ENCODE results near the gene RANBP2. TPM values are rescaled to one million over a fixed set of nuclear protein-coding genes. Genes with fewer than 3 reads are reported as not detected.
"Not testable (repeated sequence)": the region's sequence is repeated elsewhere in the genome, so short reads cannot be mapped to it uniquely, and the experiment has no call there.

Gene RANBP2
- total RNA-seq, result 10 to 100 TPM; 53.3 to 87.4 (median 68.4) TPM

GRCh38 chr2:108719149-108720044, at the start of gene RANBP2:
Gene RANBP2 (plus strand): TSS chr2:108719482. CDS start chr2:108719607, 125 bp downstream.
- TF ChIP-seq POLR2AphosphoS5 (IDR thresholded peaks at IDR 0.05) (peak; percentile 95 to 99 (median 96)), POLR2A (IDR thresholded peaks at IDR 0.05) (peak; percentile 20 to 95), CTCF (IDR thresholded peaks at IDR 0.05) (no peak), EP300 (IDR thresholded peaks at IDR 0.05) (no peak)
- no peaks in the 10 kb centered on the region for H3K27me3 ChIP-seq
- WGBS, result under 1% methylated on average over 47 of the region's 97 CpGs
- peak within 1 kb of the TSS; percentile 82 for H3K4me3 ChIP-seq
- H3K9me3 ChIP-seq, result no peaks in the 10 kb centered on the region
- peak; percentile 96 to 97 for DNase-seq (ENCODE audit: low spot score in 2 of 2)
- peaks cover 26% of the 10 kb centered on the region for H3K4me1 ChIP-seq
- peak within 1 kb of the TSS; percentile 97 for H3K27ac ChIP-seq
- no peaks in the 10 kb centered on the region for H3K36me3 ChIP-seq

DNA sequence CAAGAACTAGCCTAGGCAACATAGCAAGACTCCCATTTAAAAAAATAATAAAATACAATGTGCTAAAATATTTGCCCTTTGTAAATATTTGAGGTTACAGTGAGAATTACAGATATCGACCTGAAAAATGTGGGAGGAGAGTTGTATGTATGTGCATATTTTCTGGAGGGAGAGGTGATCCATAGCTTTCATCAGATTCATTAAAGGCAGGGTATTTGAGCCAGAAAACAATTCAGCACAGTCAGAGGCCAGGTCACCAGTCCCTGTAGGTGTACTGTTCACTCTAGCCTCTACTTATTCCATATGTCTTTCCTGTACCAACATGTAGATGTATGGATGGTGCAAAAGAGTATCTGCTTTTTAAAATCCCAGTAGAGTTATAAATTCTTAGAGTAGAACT, 49.0 kb upstream of the RANBP2 start:
- not testable (repeated sequence) for DNase-seq (ENCODE audit: low spot score in 2 of 2); H3K4me1 ChIP-seq; H3K4me3 ChIP-seq; H3K27me3 ChIP-seq; H3K27ac ChIP-seq; H3K9me3 ChIP-seq
- 91% methylated on average over 1 of the region's 1 CpG for WGBS
- H3K36me3 ChIP-seq, result peaks cover 13% of the 10 kb centered on the region

DNA sequence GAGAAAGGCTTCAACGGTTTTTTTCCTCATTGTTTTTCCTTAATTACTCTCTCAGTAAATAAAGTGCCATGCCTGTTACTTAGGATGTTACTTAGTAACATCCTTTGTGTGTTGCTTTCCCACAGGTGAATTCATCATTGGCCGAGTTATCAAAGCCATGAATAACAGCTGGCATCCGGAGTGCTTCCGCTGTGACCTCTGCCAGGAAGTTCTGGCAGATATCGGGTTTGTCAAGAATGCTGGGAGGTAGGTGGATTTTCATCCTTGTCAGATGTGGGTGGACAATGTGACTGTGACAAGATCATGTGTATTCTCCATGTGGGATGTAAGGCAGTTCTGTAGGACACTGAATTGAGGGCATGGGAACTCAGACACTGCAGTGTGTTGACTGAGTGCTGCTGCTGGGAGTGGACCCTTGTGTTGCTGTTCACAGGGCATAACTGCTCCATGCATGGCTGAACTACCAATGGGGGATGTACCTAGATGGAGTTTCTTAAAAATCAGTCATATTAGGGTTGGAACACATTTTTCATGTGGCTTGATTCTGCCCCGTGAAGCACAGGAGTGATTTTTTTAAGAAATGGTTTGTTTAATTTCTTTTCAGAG, 47.0 kb upstream of the RANBP2 start:
- not testable (repeated sequence) for H3K9me3 ChIP-seq; H3K4me1 ChIP-seq; H3K27ac ChIP-seq; DNase-seq (ENCODE audit: low spot score in 2 of 2); H3K27me3 ChIP-seq; H3K4me3 ChIP-seq
- H3K36me3 ChIP-seq, result peaks cover 13% of the 10 kb centered on the region
- WGBS, result 45% methylated on average over 2 of the region's 6 CpGs

DNA sequence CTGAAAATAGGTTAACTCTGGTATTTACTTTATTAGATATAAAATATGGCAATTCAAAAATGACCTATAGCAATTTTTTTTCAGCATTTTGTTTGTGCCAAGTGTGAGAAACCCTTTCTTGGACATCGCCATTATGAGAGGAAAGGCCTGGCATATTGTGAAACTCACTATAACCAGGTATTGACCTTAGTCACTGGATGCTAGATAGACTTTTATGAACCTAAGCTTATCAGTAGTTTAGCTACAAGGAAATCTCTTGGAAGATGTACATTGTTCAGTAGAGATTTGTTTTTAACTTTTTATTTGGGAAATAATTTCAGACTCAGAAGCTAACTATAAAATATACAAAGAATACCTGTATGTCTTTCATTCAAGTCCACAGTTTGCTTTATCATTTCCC, 42.8 kb upstream of the RANBP2 start:
- H3K4me3 ChIP-seq; DNase-seq (ENCODE audit: low spot score in 2 of 2); H3K27ac ChIP-seq; H3K4me1 ChIP-seq; H3K9me3 ChIP-seq; H3K27me3 ChIP-seq: not testable (repeated sequence)
- H3K36me3 ChIP-seq, result peaks cover 26% of the 10 kb centered on the region
- WGBS, result 100% methylated on average over 1 of the region's 1 CpG

- H3K27ac ChIP-seq; H3K9me3 ChIP-seq; DNase-seq (ENCODE audit: low spot score in 2 of 2); H3K27me3 ChIP-seq; H3K4me1 ChIP-seq; H3K4me3 ChIP-seq: not testable (repeated sequence)
- 80% methylated on average over 4 of the region's 4 CpGs for WGBS
- H3K36me3 ChIP-seq, result peaks cover 33% of the 10 kb centered on the region
These were observed 42.0 kb upstream of the RANBP2 start for GRCh38 chr2:108677239-108677744.

DNA sequence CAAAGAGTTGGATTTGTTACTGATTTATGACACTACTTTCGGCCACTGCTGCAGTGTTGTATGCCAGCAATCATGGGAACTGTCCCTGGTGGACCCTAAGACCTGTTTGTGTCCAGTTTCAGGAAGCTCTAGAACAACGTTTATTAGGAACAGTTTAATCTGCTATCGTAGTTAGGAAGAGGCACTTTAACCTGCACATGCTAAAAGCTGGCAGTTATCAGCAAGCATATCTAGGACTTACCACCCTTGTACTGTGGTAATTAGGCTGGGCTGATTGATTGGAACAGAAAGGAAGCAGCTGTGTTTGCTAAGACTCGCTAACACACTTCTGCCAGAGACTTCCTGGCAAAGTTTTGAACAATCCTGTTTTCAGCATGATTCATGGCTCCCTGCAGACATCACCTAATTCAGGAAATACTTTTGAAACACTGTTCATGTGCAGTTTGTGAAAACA, 41.1 kb upstream of the RANBP2 start:
- not testable (repeated sequence) for H3K4me3 ChIP-seq; H3K27me3 ChIP-seq; DNase-seq (ENCODE audit: low spot score in 2 of 2); H3K9me3 ChIP-seq; H3K27ac ChIP-seq; H3K4me1 ChIP-seq
- H3K36me3 ChIP-seq, result peaks cover 34% of the 10 kb centered on the region
- 43% methylated on average over 4 of the region's 4 CpGs for whole genome bisulfite sequencing

DNA sequence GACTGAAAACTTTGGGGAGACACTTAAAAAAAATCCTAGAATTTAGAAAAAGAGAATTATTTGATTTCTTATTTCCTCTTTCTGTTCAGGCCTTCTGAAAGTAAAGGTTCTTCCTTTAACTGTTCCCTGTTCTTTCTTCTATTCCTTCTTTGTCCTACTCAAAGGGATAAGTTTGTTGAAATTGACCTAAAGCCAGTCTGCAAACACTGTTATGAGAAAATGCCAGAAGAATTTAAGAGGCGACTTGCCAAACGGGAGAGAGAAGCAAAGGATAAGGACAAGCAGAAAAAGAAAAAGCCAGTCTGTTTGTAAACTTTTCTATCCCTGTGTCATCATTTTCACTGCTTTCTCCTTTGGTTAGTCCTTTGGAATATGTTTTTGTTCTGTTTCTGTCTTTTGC, 38.5 kb upstream of the RANBP2 start:
- not testable (repeated sequence) for H3K27ac ChIP-seq; H3K27me3 ChIP-seq; H3K9me3 ChIP-seq; H3K4me1 ChIP-seq; H3K4me3 ChIP-seq; DNase-seq (ENCODE audit: low spot score in 2 of 2)
- peaks cover 39% of the 10 kb centered on the region for H3K36me3 ChIP-seq
- 93% methylated on average over 2 of the region's 2 CpGs for WGBS

GRCh38 chr2:108688818-108689756, 30.2 kb upstream of the RANBP2 start:
- DNase-seq (ENCODE audit: low spot score in 2 of 2); H3K27me3 ChIP-seq: not testable (repeated sequence)
- WGBS, result 65% methylated on average over 5 of the region's 15 CpGs

GRCh38 chr2:108690001-108690400, 29.3 kb upstream of the RANBP2 start:
- no CpG with 5 or more reads among the region's 1 CpG for WGBS
- H3K27ac ChIP-seq; H3K27me3 ChIP-seq; H3K36me3 ChIP-seq; H3K9me3 ChIP-seq; H3K4me3 ChIP-seq; H3K4me1 ChIP-seq; DNase-seq (ENCODE audit: low spot score in 2 of 2): not testable (repeated sequence)

More at GRCh38 chr2:108688818-108689756, 30.2 kb upstream of the RANBP2 start:
- not testable (repeated sequence) for H3K9me3 ChIP-seq, H3K27ac ChIP-seq, H3K4me1 ChIP-seq, H3K4me3 ChIP-seq
- peaks cover 14% of the 10 kb centered on the region for H3K36me3 ChIP-seq

All from suprapubic skin (tissue), 4 donors.